ENCODE results near the gene MZF1. TPM values are rescaled to one million over a fixed set of nuclear protein-coding genes. Genes with fewer than 3 reads are reported as not detected.
A peak's percentile ranks its signal among the peaks of the same experiment; 100 is the strongest.

MZF1 gene
- total RNA-seq, 2 experiments from 2014 or later, result 18.1 to 19.5 TPM

DNA sequence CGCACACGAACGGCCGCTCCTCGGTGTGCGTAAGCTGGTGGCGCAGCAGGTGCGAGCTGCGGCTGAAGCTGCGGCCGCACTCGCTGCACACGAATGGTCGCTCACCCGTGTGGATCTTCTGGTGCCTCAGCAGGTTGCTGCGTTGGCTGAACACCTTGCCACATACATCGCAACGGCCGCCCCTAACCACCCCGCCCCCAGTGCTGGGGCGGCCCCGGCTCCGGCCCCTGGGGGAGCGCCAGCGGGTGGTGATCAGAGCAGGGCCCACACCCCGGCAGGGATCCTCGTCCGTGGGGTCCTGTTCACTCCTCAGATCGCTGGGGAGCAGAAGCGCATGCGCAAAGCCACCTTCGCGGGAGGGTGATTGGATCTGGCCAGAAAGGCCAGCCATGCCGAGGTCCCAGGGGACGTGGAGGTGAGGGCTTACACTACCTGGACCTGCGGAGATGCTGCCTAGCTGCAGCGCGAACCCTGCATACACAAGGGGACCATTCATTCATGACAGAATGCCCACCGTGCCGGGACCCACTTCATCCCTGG, 10.0 kb downstream of the MZF1 start:
- H3K4me3 Mint-ChIP-seq, result peak overlapping the region; percentile 82
- ATAC-seq, result no peak
- H3K4me1 Mint-ChIP-seq, result peaks cover 55% of the 10 kb centered on the region
- no peaks in the 10 kb centered on the region for H3K9me3 Mint-ChIP-seq (ENCODE audit: low read depth)
- DNase-seq, result peak; percentile 69
- peak overlapping the region; percentile 94 for H3K27ac Mint-ChIP-seq
- no peaks in the 10 kb centered on the region for H3K27me3 Mint-ChIP-seq
- CTCF ChIA-PET, result interaction anchor here (0.9 to 8.6 kb wide), 4 partner anchors 9 to 49 kb away, joined by 3 to 49 read pairs (median 6); partner anchors contain the start of gene ZBTB45
- H3K36me3 Mint-ChIP-seq, result peaks cover 2% of the 10 kb centered on the region

DNA sequence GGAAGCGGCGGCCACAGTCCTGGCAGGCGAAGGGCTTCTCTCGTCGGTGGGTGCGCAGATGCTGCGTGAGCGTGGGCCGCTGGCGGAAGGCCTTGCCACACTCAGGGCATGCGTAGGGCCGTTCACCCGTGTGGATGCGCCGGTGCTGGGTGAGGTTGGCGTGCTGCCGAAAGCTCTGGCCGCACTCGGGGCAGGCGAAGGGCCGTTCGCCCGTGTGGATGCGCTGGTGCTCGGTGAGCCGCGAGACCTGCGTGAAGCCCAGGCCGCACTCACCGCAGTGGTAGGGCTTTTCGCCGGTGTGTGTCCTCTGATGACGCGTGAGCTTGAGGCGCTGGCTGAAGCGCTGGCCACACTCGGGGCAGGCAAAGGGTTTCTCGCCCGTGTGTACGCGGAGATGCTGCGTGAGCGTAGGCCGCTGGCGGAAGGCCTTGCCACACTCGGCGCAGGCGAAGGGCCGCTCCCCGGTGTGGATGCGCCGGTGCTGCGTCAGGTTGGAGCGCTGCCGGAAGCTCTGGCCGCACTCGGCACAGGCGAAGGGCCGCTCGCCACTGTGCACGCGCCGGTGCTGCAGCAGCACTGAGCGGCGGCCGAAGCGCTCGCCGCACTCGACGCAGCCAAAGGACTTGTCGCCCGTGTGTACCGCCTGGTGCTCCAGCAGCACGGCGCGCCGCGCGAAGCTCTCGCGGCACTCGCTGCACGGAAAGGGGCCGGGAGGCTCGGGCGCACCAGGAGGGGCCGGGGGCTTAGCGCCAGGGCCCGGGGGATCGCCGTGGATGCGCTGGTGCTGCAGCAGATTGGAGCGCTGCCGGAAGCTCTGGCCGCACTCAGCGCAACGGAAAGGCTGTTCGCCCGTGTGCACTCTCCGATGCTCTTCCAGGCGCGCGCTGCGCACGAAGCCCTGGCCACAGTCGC, 10.8 kb downstream of the MZF1 start:
- Mint-ChIP-seq H3K36me3 (peaks cover 8% of the 10 kb centered on the region), H3K27me3 (no peaks in the 10 kb centered on the region), H3K4me1 (peaks cover 59% of the 10 kb centered on the region), H3K27ac (peak overlapping the region; percentile 94), H3K4me3 (peak overlapping the region; percentile 82), H3K9me3 (ENCODE audit: low read depth) (no peaks in the 10 kb centered on the region)
- peak; percentile 4 for ATAC-seq
- CTCF ChIA-PET, result interaction anchor here (0.9 to 8.6 kb wide), 4 partner anchors 9 to 48 kb away, joined by 3 to 49 read pairs (median 6); partner anchors contain the start of gene ZBTB45
- peak; percentile 68 for DNase-seq

DNA sequence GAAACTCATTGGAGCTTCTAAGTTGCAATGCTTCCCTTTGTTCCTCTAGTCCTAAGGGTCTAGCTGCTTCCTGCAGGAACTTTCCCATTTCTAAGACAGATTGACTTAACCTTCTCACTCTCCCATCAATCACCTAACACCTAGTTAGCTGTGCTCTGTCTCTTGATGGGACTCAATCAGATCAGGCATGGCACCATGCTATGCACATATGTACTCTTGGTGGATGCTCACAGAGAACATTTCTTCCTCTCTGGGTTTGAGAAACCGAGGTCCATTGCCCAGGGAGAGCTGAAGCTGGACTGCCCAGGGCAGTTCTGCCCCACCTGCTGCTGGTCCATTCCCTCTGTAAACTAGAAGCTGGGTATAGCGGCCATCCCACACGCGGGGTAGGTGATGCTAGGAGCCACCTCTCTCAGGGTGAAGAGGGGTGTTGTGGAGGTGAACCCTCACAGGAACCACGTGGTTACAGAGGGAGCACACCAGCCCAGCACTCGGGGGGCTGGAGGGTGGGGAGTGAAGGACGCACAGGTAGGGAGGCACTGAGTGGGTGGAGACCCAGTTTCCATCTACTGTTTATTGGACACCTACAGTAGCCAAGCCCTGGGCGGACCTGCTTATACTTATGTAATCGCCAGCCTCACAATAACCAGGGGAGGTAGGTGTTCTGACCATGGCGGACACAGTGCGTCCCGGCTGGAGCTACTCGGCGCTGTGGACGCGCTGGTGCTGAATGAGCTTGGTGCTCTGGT, 11.6 kb downstream of the MZF1 start:
- H3K4me1 Mint-ChIP-seq, result peaks cover 67% of the 10 kb centered on the region
- peak overlapping the region; percentile 94 for H3K27ac Mint-ChIP-seq
- CTCF ChIA-PET, result interaction anchor here (1.3 to 8.6 kb wide), 3 partner anchors 42 to 48 kb away, joined by 4 to 49 read pairs (median 7); partner anchors contain the start of gene ZBTB45
- peak overlapping the region; percentile 82 for H3K4me3 Mint-ChIP-seq
- H3K9me3 Mint-ChIP-seq (ENCODE audit: low read depth), result no peaks in the 10 kb centered on the region
- DNase-seq (no peak), ATAC-seq (no peak)
- H3K36me3 Mint-ChIP-seq, result peaks cover 12% of the 10 kb centered on the region
- no peaks in the 10 kb centered on the region for H3K27me3 Mint-ChIP-seq

DNA sequence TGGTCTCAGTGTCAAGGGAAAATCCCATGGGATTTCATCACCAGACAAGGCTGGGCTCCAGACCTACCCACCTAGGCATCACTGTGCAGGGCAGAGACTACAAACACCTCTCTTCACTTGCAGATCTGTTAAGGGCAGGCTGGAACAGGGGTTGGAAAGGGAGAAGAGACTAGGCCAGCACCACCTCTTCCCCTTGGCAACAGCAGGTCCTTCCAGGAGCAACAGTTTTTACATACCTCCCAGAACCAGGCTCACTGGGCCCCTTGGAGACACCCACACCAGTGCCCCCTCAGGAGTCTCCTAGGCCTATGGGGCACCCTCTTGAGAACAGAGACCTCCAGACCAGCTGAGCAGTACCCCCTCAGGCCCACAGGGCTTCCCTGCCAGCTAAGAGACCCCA, 12.2 kb downstream of the MZF1 start:
- H3K36me3 Mint-ChIP-seq, result peaks cover 16% of the 10 kb centered on the region
- DNase-seq (no peak), ATAC-seq (no peak)
- no peaks in the 10 kb centered on the region for H3K9me3 Mint-ChIP-seq (ENCODE audit: low read depth)
- H3K4me3 Mint-ChIP-seq, result no peak overlapping the region
- H3K4me1 Mint-ChIP-seq, result peaks cover 73% of the 10 kb centered on the region
- no peaks in the 10 kb centered on the region for H3K27me3 Mint-ChIP-seq
- H3K27ac Mint-ChIP-seq, result peak overlapping the region; percentile 100
- CTCF ChIA-PET, result interaction anchor here (1.3 to 8.6 kb wide), 2 partner anchors 41 to 47 kb away, joined by 4 to 49 read pairs; partner anchors contain the start of gene ZBTB45

DNA sequence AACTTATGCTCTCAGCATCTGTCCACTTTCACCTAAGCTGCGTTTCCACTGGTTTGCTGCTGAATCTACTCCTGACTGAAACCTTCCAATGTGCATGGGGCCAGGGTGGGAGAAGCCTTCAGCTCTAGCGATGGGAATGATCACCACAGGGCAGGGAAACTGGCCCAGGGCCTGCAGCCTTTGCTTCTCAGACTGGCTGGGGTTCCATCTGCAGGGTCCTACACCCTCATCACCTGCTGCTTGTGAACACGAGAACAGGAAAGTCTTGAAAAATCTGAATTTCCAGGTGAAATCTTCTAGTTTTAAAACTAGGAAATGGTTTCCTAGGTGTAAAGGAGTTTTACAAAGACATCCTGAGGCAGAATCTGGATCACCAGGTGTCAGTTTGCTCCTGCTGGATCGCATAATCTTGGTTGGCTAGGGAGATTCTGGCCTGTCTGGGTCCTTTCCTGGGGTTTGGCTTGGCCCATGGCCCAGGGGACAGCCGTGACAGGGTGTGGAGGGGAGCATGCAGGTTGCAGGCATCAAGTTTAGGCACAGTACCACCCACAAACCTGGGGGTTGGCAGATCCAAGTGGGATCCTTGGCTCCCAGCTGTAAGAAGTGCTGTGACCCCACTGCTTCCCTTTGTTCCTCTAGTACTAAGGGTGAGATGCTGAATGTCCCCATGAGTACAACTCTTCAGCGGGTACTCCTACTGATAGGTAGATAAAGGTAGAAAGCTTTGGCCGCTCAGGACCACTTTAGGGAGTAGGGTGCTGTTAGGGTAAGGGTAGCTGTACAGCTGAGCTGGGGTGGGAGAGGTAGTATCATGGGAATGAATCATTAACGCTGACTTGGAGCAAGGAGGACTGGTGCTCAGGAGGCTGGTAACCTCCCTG, 12.9 kb downstream of the MZF1 start:
- Mint-ChIP-seq H3K36me3 (peaks cover 19% of the 10 kb centered on the region), H3K27ac (peak overlapping the region; percentile 100), H3K4me3 (peak overlapping the region; percentile 95), H3K9me3 (ENCODE audit: low read depth) (no peaks in the 10 kb centered on the region), H3K27me3 (no peaks in the 10 kb centered on the region), H3K4me1 (peaks cover 78% of the 10 kb centered on the region)
- CTCF ChIA-PET, result interaction anchor here (0.9 to 8.6 kb wide), 5 partner anchors 13 to 46 kb away, joined by 3 to 49 read pairs (median 3); partner anchors contain the start of gene ZBTB45
- no peak for DNase-seq
- ATAC-seq, result no peak

GRCh38 chr19:58559275-58560006, 13.7 kb downstream of the MZF1 start:
- Mint-ChIP-seq H3K4me1 (peaks cover 81% of the 10 kb centered on the region), H3K27me3 (no peaks in the 10 kb centered on the region), H3K9me3 (ENCODE audit: low read depth) (no peaks in the 10 kb centered on the region), H3K27ac (peak overlapping the region; percentile 100), H3K36me3 (peaks cover 22% of the 10 kb centered on the region), H3K4me3 (peak overlapping the region; percentile 95)
- DNase-seq (peak; percentile 89), ATAC-seq (peak; percentile 4)
- CTCF ChIA-PET, result interaction anchor here (0.9 to 8.6 kb wide), 4 partner anchors 12 to 45 kb away, joined by 3 to 49 read pairs (median 3); partner anchors contain the start of gene ZBTB45

- peaks cover 26% of the 10 kb centered on the region for H3K36me3 Mint-ChIP-seq
- H3K9me3 Mint-ChIP-seq (ENCODE audit: low read depth), result no peaks in the 10 kb centered on the region
- ATAC-seq (peak; percentile 69), DNase-seq (peak; percentile 100)
- H3K27ac Mint-ChIP-seq, result peak overlapping the region; percentile 100
- H3K4me3 Mint-ChIP-seq, result peak overlapping the region; percentile 95
- peaks cover 80% of the 10 kb centered on the region for H3K4me1 Mint-ChIP-seq
- CTCF ChIA-PET, result interaction anchor here (0.8 to 8.6 kb wide), 4 partner anchors 16 to 45 kb away, joined by 3 to 49 read pairs (median 3); partner anchors contain the start of gene ZBTB45
- H3K27me3 Mint-ChIP-seq, result no peaks in the 10 kb centered on the region
Measured at GRCh38 chr19:58558623-58559274, 14.4 kb downstream of the MZF1 start.

- Mint-ChIP-seq H3K9me3 (ENCODE audit: low read depth) (no peaks in the 10 kb centered on the region), H3K4me3 (peak within 1 kb of the TSS; percentile 95), H3K4me1 (peaks cover 77% of the 10 kb centered on the region), H3K27ac (peak within 1 kb of the TSS; percentile 100), H3K27me3 (no peaks in the 10 kb centered on the region), H3K36me3 (peaks cover 29% of the 10 kb centered on the region)
- CTCF ChIA-PET, result interaction anchor here (0.8 to 8.6 kb wide), 2 partner anchors 23 to 38 kb away, joined by 3 to 49 read pairs; partner anchors contain the start of gene ZBTB45
- DNase-seq (peak; percentile 81), ATAC-seq (peak; percentile 3)
Measured at GRCh38 chr19:58558066-58558622, 15.0 kb downstream of the MZF1 start, which contains the start of gene UBE2M. UBE2M (minus strand) TSS chr19:58558611; CDS start chr19:58558381, 230 bp downstream.

DNA sequence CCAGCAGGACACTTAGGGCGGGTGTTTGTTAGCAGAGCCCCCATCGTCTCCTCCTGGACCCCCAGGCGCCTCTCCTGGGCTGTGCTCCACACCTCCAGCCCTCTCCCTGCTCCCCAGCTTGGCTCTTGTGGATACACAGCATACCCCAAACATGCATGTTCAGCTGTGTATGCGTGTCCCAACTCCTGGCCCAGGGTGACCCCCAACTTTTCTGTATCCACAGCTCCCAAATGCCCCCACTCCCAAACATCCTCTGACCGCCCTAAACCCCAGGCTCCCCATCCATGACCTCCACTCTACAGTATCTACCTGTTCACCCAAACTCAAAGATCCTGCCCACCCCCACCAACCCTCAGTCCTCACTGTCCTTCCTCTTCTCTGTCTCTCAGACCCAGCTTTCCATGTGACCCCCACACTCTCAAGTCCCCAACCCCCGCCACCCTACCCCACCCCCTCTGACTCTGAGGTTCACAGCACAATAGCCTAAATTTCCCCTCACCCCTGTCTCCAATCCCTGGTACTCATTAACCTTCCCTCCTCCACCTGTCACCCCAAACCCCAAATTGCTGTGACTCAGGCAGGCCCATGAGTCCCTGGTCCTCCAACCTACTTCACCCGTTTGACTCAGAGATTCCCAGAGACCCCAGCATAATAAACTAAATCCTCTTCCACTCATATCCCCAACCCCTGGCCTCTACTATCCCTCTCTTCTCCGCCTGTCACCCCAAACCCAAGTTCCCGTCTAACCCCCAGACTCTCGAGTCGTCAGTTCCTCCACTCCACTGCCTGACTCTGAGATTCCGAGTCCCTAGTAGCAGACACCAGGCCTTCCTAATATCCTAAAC, 15.7 kb downstream of the MZF1 start:
- DNase-seq (no peak), ATAC-seq (no peak)
- CTCF ChIA-PET, result interaction anchor here (0.8 to 8.6 kb wide), 3 partner anchors 23 to 44 kb away, joined by 3 to 49 read pairs (median 5); partner anchors contain the start of gene ZBTB45
- H3K36me3 Mint-ChIP-seq, result peaks cover 32% of the 10 kb centered on the region
- peak overlapping the region; percentile 96 for H3K27ac Mint-ChIP-seq
- H3K9me3 Mint-ChIP-seq (ENCODE audit: low read depth), result no peaks in the 10 kb centered on the region
- H3K4me3 Mint-ChIP-seq, result peak overlapping the region; percentile 95
- H3K4me1 Mint-ChIP-seq, result peaks cover 77% of the 10 kb centered on the region
- H3K27me3 Mint-ChIP-seq, result no peaks in the 10 kb centered on the region

DNA sequence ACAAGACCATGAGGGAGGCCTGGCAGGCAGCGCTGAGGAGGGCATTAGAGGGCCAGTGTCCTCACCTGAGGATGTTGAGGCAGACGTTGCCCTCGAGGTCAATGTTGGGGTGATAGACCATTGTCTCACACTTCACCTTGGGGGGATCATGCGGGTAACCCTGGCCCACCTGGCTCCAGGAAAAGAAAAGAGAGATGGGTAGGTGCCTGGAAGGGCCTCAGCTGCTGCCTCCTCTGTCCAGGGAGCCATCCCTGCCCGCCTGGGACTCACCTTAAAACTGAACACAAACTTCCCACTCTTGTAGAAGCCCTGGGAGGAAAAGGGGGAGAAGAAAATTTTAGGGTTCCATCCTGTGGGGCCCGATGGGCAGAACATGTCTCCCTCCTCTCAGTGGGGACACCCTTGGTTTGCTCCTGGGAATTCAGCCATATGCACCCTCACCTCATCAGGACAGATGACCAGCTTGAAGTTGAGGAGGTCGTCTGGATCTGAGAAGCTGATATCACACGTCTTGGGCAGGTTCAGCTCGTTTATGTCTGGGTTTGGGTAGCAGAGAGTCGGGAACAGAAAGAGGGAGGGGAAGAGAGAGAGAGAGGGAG, 16.4 kb downstream of the MZF1 start:
- H3K36me3 Mint-ChIP-seq, result peaks cover 38% of the 10 kb centered on the region
- H3K27me3 Mint-ChIP-seq, result no peaks in the 10 kb centered on the region
- H3K9me3 Mint-ChIP-seq (ENCODE audit: low read depth), result no peaks in the 10 kb centered on the region
- H3K4me3 Mint-ChIP-seq, result peak overlapping the region; percentile 95
- CTCF ChIA-PET, result interaction anchor here (0.8 to 8.6 kb wide), 2 partner anchors 37 to 43 kb away, joined by 5 to 49 read pairs; partner anchors contain the start of gene ZBTB45
- H3K27ac Mint-ChIP-seq, result peak overlapping the region; percentile 96
- DNase-seq (no peak), ATAC-seq (no peak)
- peaks cover 72% of the 10 kb centered on the region for H3K4me1 Mint-ChIP-seq
